Raji (cell line): ENCODE data around the gene FHL1.

Experiments
- POLR2A ChIP-seq: IDR thresholded peaks from 2 replicates; pipeline ENCODE4 v1.6.1; 2011; ENCODE audit warnings: low read depth, low read length, control low read depth; ENCODE audit not compliant: insufficient read depth

The FHL1 gene

DNA sequence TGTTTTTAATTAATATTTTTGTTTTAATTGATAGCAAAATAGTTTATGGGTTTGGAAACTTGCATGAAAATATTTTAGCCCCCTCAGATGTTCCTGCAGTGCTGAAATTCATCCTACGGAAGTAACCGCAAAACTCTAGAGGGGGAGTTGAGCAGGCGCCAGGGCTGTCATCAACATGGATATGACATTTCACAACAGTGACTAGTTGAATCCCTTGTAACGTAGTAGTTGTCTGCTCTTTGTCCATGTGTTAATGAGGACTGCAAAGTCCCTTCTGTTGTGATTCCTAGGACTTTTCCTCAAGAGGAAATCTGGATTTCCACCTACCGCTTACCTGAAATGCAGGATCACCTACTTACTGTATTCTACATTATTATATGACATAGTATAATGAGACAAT, 63.5 kb downstream of the FHL1 start:
- no peak for TF ChIP-seq POLR2A

DNA sequence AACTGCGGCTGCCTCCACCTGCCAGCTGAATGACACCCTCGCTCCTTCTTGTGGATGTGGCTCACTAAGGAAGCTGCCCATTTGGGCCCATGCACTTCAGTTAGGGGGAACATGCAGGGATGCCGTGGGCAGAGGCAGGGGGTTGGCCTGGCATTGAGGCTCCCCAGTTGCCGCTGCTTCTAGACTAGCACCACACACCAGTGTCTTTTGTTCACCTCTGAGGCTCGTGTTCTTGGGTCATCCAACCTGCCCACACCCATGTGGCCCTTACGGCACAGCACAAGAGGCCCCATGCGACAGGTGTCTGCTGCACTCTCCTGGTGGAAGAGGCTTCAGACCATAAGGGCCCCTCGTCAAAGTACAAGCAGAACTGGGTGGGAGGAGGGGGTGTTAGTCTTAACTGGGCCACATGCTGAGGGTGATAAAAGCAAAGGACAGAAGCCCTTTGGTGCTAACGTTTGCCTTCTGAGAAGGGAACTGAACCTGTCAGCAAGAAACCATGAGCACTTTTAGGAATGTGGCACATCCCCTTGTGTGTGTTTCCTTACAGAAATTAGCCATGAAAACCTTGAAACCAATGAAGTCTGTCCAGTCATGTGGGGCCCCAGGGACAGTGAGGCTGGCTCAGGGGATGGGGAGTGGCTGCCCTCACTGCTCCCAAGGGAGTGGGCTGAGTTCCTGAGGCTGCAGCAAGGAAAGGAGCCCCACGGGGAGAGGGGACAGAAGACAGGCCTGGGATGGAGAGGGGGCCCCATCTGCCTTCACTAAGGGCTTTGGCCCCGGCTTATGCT, 64.6 kb downstream of the FHL1 start:
- TF ChIP-seq POLR2A = no peak

DNA sequence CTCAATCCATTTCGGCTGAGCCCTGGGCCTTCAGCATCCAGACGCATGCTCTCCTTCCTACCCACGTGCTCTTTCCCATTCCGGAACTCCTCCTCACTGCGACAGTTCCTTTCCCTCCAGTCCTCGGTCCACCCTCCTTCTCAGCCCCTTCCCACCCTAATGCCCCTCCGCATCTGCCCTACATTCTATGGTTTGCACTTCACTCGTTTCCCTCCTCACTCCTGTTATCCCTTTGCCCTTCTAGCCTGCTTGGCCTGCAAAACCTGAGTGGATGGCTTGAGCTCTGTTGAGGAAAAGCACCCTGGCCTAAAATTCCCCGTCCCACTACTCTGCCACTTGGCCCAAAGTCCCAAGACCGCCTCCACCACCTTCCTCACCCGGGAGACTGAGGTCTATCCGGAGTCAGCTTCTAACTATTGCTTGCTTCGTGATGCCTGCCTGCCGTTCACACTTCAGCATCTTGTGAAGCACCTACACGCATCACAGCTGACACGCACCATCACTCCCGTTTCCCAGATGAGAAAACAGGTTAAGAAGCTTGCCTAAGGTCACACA, 65.3 kb downstream of the FHL1 start:
- no peak for TF ChIP-seq POLR2A

DNA sequence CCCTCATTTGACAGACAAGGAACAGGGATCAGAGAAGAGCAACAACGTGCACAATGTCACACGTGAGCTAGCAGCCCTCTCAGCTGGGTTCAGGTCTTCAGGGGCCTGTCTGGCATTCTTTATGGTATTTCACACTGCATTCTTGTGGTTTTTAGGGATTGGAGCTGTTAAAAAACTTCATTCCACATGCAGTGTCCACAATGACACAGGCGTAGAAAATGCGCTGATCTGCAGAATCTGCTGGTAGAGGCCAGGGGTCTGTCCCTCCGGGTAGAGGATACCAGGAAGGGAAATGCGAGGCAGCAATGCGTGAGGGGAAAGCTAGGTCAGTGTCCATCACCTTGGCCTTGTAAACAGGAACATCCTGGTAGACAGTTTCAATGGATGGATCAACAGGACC, 67.2 kb downstream of the FHL1 start:
- TF ChIP-seq POLR2A = no peak

DNA sequence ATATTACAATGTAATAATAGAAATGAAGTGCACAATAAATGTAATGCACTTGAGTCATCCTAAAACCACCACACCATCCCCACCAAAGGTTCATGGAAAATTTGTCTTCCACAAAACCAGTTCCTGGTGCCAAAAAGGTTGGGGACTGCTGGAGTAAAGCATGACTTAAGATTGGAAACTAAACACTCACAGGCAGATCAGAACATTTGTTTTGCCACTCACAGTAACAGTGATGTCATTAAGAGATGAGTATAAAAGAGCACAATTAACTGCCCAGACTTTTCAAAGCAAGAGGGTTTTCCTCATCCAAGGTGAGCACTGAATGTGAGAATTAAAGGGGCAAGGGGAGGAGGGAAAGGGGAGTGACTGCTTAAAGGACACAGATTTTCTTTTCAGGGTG, 68.2 kb downstream of the FHL1 start:
- no peak for TF ChIP-seq POLR2A

DNA sequence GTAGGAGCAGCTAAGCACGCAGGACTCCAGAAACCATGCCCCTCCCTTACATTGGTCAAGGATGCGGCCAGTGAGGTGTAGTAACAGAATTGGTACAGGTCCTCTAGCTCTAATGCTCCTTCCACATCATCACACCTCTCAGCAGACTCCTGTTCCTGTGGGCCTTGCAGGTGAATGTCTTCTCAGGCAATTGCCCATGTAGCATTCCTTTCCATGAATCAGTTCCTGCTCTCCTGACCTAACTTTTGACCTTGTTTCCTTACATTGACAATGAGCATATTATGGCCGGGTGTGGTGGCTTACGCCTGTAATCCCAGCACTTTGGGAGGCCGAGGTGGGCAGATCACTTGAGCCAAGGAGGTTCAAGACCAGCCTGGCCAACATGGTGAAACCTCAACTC, 72.6 kb downstream of the FHL1 start:
- no peak for TF ChIP-seq POLR2A

DNA sequence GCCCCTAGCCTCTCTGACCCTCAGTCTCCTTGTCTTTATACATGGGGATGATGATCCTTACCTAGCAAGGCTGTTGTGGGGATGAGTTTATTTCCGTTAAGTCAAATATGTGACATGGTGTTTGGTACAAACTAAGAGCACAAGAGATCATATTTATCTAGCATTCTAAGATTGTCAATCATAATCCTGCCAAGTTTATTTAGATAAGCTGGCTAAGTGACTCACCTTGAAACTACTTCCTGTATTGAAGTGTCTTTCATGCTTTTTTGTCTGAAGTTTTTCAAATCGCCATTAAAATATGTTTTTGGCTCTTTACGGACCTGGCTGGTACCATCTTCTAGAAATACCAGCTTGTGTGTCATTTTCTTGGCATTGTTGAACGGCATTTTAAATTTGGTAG, 73.2 kb downstream of the FHL1 start:
- no peak for TF ChIP-seq POLR2A

DNA sequence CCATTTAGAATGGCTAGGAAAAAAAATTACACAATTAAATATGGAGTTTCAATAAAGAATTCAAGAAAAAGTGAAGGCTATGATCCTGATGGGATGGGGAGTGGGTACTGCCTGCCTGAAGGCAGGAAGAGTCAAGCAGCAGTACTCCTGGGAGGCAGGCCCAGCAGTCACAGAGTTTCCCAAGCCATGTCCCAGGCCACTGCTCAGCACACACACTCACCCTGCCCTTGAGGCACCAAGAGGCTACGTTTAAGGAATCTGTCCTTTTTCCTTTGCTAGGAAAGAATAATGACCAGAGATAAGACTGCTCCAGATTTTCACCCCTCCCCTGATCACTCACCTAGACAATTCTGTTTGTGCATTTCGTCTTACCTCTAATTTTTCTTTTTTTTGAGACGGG, 73.6 kb downstream of the FHL1 start:
- no peak for TF ChIP-seq POLR2A

DNA sequence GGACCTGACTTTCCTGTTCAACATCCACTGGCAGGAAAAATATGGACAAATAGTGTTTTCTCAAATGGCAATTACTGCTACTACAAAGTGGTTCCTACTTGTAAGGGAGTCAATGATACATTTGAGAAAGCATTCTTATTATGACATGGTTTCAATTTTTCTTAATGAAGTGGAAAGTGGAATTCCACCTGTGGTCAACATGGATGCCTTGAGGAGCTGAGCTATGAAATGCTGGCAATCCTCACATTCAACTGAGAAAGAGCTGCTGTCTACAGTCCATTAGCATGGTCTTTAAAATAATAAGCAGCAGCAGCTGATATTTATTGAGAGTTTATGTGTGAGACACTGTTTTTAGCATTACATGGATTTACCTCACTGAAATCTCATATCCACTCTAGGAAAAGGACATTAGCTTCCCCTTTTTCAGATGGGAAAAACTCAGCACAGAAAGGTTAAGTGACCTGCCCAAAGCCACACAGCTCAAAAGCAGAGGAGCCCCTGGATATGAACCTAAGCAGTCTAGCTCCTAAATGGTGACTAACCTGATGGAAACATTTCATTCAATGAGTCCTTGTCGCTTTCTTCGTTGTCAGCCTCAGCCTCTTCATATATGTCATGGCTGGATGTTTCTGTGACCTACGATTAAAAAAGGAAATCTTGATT, 74.6 kb downstream of the FHL1 start:
- no peak for TF ChIP-seq POLR2A

DNA sequence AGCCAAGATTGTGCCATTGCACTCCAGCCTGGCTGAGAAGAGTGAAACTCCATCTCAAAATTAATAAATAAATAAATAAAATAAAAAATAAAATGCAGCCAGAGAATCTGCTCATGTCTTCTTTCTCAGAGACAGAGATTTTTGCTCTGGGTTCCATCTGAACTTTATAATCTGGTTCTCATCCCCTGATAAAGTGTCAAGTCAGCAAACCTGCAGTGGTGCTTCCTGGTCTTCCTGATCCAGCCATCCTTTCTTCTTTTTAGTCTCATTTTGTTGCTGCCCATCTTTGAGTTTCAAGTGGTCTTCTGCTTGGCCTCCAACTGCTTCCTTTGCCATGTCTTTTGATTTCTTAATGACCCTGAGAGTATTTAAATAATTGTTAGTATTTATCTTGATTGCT, 79.7 kb downstream of the FHL1 start:
- no peak for TF ChIP-seq POLR2A

DNA sequence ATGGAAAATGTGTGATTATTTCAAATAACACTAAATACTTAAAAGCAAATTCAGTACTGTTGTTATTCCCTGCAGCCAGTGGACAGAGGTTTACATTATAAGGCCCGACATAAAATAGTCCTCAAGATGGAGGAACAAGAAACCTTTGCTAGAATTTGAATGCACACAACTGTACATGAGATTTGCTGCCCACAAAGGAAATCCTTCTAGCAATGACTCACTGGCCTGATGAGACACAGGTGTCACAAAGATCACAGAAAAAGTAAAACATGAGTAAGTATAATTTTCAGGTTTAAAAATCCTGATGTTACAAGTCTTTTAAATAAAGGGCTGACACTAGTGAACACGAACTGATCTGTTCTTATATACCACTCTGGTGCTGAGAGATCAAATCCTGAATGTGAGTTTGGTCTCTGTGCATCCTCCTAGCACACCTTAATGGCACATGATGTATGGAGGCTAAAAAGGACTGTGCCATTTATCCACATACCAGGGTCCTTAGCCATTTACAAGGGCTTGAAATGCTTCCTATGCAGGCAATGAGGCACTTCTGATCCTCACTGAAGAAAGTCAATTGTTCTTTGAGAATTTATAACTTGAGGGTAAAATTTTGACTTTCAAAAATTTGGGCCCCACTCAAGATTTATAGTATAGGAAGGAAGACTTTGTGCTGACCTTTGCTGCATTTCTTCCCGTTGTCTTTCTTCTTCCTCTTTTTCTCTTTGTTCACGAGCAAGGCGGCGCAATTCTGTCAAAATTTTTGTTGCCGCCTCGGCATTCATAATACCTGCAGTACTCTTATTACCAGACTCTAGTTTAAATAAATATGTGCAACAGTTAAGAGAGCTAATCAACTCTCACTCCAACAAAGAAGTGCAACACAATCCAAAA, 80.9 kb downstream of the FHL1 start:
- TF ChIP-seq POLR2A = no peak

DNA sequence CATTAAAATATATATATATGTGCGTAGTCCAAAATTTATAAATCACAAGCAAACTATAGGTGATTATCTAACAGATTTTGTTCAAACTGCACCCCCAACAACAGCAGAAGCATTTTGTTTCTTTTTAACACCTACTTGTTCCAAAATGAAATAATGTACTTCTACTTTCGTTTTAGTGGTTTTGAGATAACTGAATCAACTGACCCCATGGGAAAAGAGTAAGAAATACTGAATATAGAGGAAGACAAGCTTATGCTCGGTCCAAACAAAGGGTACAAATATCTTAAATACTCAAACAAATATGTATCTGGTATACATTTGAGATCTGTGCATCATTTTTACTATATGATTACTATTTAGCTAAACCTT, 81.5 kb downstream of the FHL1 start:
- no peak for TF ChIP-seq POLR2A

DNA sequence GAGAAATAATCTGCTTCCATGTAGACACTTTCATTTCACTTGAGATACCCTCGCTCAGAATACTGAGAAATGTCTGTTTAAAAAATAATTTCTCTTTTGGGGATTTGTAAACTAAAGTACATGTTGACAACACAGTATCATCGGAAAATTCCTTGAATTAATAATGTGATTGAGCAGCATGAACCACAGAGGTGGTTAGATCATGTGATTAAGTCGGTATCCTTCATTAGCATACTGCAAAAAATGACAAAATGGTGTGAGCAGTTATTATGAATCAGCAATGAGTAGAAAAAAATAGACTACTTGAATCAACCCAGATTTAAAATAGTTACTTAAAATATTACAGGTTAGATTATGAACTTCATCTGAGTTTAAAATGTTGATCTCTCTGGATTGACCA, 89.7 kb downstream of the FHL1 start:
- no peak for TF ChIP-seq POLR2A

DNA sequence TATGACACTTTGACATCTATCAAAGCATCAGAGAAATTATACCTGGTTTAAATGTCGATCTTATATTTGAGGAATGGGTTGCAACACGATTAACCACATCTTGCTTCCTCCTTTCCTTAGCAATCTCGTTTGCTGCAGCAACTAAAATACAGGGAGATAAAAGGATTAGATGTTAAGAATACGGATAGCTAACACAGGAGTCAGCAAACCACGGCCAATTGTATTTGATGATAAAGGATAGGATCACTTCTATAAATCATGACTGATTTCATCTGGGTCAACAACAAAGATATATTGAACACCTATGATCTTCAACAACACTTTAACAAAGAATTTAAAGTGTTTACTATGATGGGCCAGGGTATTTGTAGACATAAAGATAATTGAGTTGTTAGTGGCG, 98.9 kb downstream of the FHL1 start:
- no peak for TF ChIP-seq POLR2A
